Astrocyte (in vitro differentiated cells and primary cell): ENCODE results near the gene FLOT2. TPM values are rescaled to one million over a fixed set of nuclear protein-coding genes. Genes with fewer than 3 reads are reported as not detected.
A peak's percentile ranks its signal among the peaks of the same experiment; 100 is the strongest.
"Not testable (repeated sequence)": the region's sequence is repeated elsewhere in the genome, so short reads cannot be mapped to it uniquely, and the experiment has no call there.

Experiments
- DNase-seq: peaks from one replicate; pipeline ENCODE4 v3.0.0-alpha.2; 2010; ENCODE audit warnings: low read depth
- FAIRE-seq: peaks from 2 replicates; lab custom pipeline; 2011; peaks lifted over from hg19 to GRCh38; lab: Jason Lieb, UNC
- H2AFZ ChIP-seq: 2 replicates; pipeline ENCODE4 v1.6.0; 2012; ENCODE audit warnings: low read depth, low read length, inconsistent platforms
- H3K27ac ChIP-seq: 2 replicates; pipeline ENCODE4 v1.5.1; 2011; ENCODE audit warnings: low read depth, low read length, inconsistent platforms
- H3K27me3 ChIP-seq: 2 replicates; pipeline ENCODE4 v1.6.0; 2011; ENCODE audit warnings: low read length, inconsistent platforms; ENCODE audit not compliant: insufficient read depth
- H3K36me3 ChIP-seq: 2 replicates; pipeline ENCODE4 v1.5.1; 2011; ENCODE audit warnings: low read length, inconsistent platforms; ENCODE audit not compliant: insufficient read depth
- H3K4me1 ChIP-seq: 2 replicates; pipeline ENCODE4 v1.5.1; 2011; ENCODE audit warnings: low read length, inconsistent platforms; ENCODE audit not compliant: insufficient read depth
- H3K4me2 ChIP-seq: 2 replicates; pipeline ENCODE4 v1.6.0; 2012; ENCODE audit warnings: low read length, inconsistent platforms
- H3K4me3 ChIP-seq: 2 replicates; pipeline ENCODE4 v1.5.1; 2011; ENCODE audit warnings: low read depth, mild to moderate bottlenecking, low read length, inconsistent platforms; ENCODE audit not compliant: insufficient read depth
- H3K79me2 ChIP-seq: 2 replicates; pipeline ENCODE4 v1.6.0; 2012; ENCODE audit warnings: mild to moderate bottlenecking, low read length, inconsistent platforms; ENCODE audit not compliant: insufficient read depth
- H3K9ac ChIP-seq: 2 replicates; pipeline ENCODE4 v1.6.0; 2012; ENCODE audit warnings: mild to moderate bottlenecking, low read length, inconsistent platforms
- H3K9me3 ChIP-seq: 2 replicates; pipeline ENCODE4 v1.5.1; 2012; ENCODE audit warnings: low read depth, mild to moderate bottlenecking, low read length, inconsistent platforms; ENCODE audit not compliant: insufficient read depth
- H4K20me1 ChIP-seq: 2 replicates; pipeline ENCODE4 v1.6.0; 2012; ENCODE audit warnings: low read length, inconsistent platforms; ENCODE audit not compliant: insufficient read depth
- H3K27ac Mint-ChIP-seq: one replicate; pipeline ENCODE4 v1.8.0; 2021; ENCODE audit warnings: mild to moderate bottlenecking, mixed read lengths; ENCODE audit not compliant: unreplicated experiment
- H3K27me3 Mint-ChIP-seq: one replicate; pipeline ENCODE4 v1.8.0; 2021; ENCODE audit warnings: low read depth, mixed read lengths; ENCODE audit not compliant: unreplicated experiment
- H3K36me3 Mint-ChIP-seq: one replicate; pipeline ENCODE4 v1.8.0; 2021; ENCODE audit warnings: low read depth, mixed read lengths; ENCODE audit not compliant: unreplicated experiment
- H3K4me1 Mint-ChIP-seq: one replicate; pipeline ENCODE4 v1.8.0; 2021; ENCODE audit warnings: low read depth, mixed read lengths; ENCODE audit not compliant: unreplicated experiment
- H3K4me3 Mint-ChIP-seq: one replicate; pipeline ENCODE4 v1.8.0; 2021; ENCODE audit warnings: mild to moderate bottlenecking, moderate library complexity, mixed read lengths; ENCODE audit not compliant: unreplicated experiment
- H3K9me3 Mint-ChIP-seq: one replicate; pipeline ENCODE4 v1.8.0; 2021; ENCODE audit warnings: mild to moderate bottlenecking, mixed read lengths; ENCODE audit not compliant: unreplicated experiment
- CTCF ChIP-seq: IDR thresholded peaks from 2 replicates; pipeline ENCODE4 v1.5.1; 2011; ENCODE audit warnings: low read depth, mild to moderate bottlenecking, inconsistent platforms, low read length, moderate library complexity; ENCODE audit not compliant: insufficient read depth
- EZH2 ChIP-seq: IDR thresholded peaks from 2 replicates; pipeline ENCODE4 v1.6.1; 2012; ENCODE audit warnings: mild to moderate bottlenecking, low read length, inconsistent platforms; ENCODE audit not compliant: insufficient read depth
- total RNA-seq: library from RNA; stranded (reverse); gene quantifications from 2 replicates; pipeline ENCODE4 v1.2.1, GENCODE V29; 2021

FLOT2 gene
- total RNA-seq, 1 donor from 2014 or later = 84.4 TPM

- H3K9me3 ChIP-seq = no peaks in the 10 kb centered on the region
- FAIRE-seq = no peak
- peaks cover 31% of the 10 kb centered on the region for H3K4me1 Mint-ChIP-seq
- no peak overlapping the region for H3K9ac ChIP-seq
- H3K4me1 ChIP-seq = no peaks in the 10 kb centered on the region
- H3K27ac ChIP-seq = no peak overlapping the region
- no peaks in the 10 kb centered on the region for H3K27me3 Mint-ChIP-seq
- H3K36me3 ChIP-seq = peaks cover 2% of the 10 kb centered on the region
- no peak overlapping the region for H3K4me3 ChIP-seq
- no peaks in the 10 kb centered on the region for H3K9me3 Mint-ChIP-seq
- peaks cover 2% of the 10 kb centered on the region for H3K36me3 Mint-ChIP-seq
- H3K27me3 ChIP-seq = no peaks in the 10 kb centered on the region
- no peak overlapping the region for H2AFZ ChIP-seq
- H3K4me2 ChIP-seq = no peak overlapping the region
- no peak for DNase-seq
- peak overlapping the region; percentile 16 for H3K4me3 Mint-ChIP-seq
- H3K79me2 ChIP-seq = peaks cover 97% of the 10 kb centered on the region
- no peak overlapping the region for H3K27ac Mint-ChIP-seq
- no peak for TF ChIP-seq EZH2
- TF ChIP-seq CTCF = no peak
- peaks cover 95% of the 10 kb centered on the region for H4K20me1 ChIP-seq
Observed at GRCh38 chr17:28938552-28938951, 41.0 kb upstream of the FLOT2 start.

GRCh38 chr17:28937044-28937729 lies 39.7 kb upstream of the FLOT2 start:
- Mint-ChIP-seq H3K4me3 (no peak overlapping the region), H3K36me3 (peaks cover 4% of the 10 kb centered on the region), H3K9me3 (no peaks in the 10 kb centered on the region), H3K4me1 (peaks cover 31% of the 10 kb centered on the region), H3K27me3 (no peaks in the 10 kb centered on the region), H3K27ac (no peak overlapping the region)
- FAIRE-seq = no peak
- Histone ChIP-seq H3K36me3 (peaks cover 2% of the 10 kb centered on the region), H3K27ac (no peak overlapping the region), H4K20me1 (peaks cover 99% of the 10 kb centered on the region), H3K4me3 (no peak overlapping the region), H3K4me2 (no peak overlapping the region), H3K9ac (no peak overlapping the region), H3K9me3 (no peaks in the 10 kb centered on the region), H3K4me1 (no peaks in the 10 kb centered on the region), H3K27me3 (no peaks in the 10 kb centered on the region), H2AFZ (no peak overlapping the region), H3K79me2 (peaks cover 99% of the 10 kb centered on the region)
- no peak for DNase-seq
- TF ChIP-seq CTCF (no peak), EZH2 (no peak)

- no peak for DNase-seq
- Histone ChIP-seq H3K27me3 (no peaks in the 10 kb centered on the region), H3K4me3 (no peak overlapping the region), H3K9me3 (no peaks in the 10 kb centered on the region), H3K27ac (no peak overlapping the region), H3K4me2 (no peak overlapping the region), H3K9ac (no peak overlapping the region), H2AFZ (no peak overlapping the region), H3K4me1 (no peaks in the 10 kb centered on the region), H4K20me1 (peaks cover 98% of the 10 kb centered on the region), H3K36me3 (peaks cover 2% of the 10 kb centered on the region), H3K79me2 (peaks cover 99% of the 10 kb centered on the region)
- no peaks in the 10 kb centered on the region for H3K9me3 Mint-ChIP-seq
- peaks cover 6% of the 10 kb centered on the region for H3K36me3 Mint-ChIP-seq
- H3K4me1 Mint-ChIP-seq = peaks cover 31% of the 10 kb centered on the region
- no peak overlapping the region for H3K4me3 Mint-ChIP-seq
- TF ChIP-seq CTCF (no peak), EZH2 (no peak)
- no peak for FAIRE-seq
- H3K27ac Mint-ChIP-seq = no peak overlapping the region
- H3K27me3 Mint-ChIP-seq = no peaks in the 10 kb centered on the region
Observed at GRCh38 chr17:28935744-28936460, 38.4 kb upstream of the FLOT2 start.

GRCh38 chr17:28934508-28934907 lies 37.0 kb upstream of the FLOT2 start:
- H3K9ac ChIP-seq, H3K4me1 ChIP-seq, DNase-seq, FAIRE-seq, H3K27me3 ChIP-seq, H2AFZ ChIP-seq, H3K27ac ChIP-seq, H3K9me3 Mint-ChIP-seq, H3K4me3 Mint-ChIP-seq, H3K4me2 ChIP-seq, H3K27ac Mint-ChIP-seq, H3K27me3 Mint-ChIP-seq, H3K36me3 ChIP-seq, H3K4me3 ChIP-seq, H3K9me3 ChIP-seq: not testable (repeated sequence)
- Histone ChIP-seq H4K20me1 (peaks cover 98% of the 10 kb centered on the region), H3K79me2 (peaks cover 99% of the 10 kb centered on the region)
- Mint-ChIP-seq H3K4me1 (peaks cover 25% of the 10 kb centered on the region), H3K36me3 (peaks cover 11% of the 10 kb centered on the region)
